HL-60/S4 treated with retinoic acid at 250 ng/mL for 4 days and 3 days (cell line): ENCODE data around the gene TRIM34.
"Not testable (repeated sequence)": the region's sequence is repeated elsewhere in the genome, so short reads cannot be mapped to it uniquely, and the experiment has no call there.

Experiments
- in situ Hi-C: fragments of 300-500 bp; cut with MboI; formaldehyde crosslinking; loops from 2 replicates; pipeline ENCODE4 v1.7.0; 2022; ENCODE audit warnings: low sequenced_read_pairs

Gene TRIM34

GRCh38 chr11:5620651-5621521 lies 3.9 kb upstream of the TRIM34 start:
- in situ Hi-C loops, result no loop called here

- in situ Hi-C loops, result no loop called here
Observed at GRCh38 chr11:5621580-5621979, 3.2 kb upstream of the TRIM34 start.

- in situ Hi-C loops, result no loop called here
Observed at GRCh38 chr11:5622802-5623201, 2.0 kb upstream of the TRIM34 start.

- in situ Hi-C loops, result no loop called here
Observed at GRCh38 chr11:5625281-5625680, 480 bp downstream of the TRIM34 start.

GRCh38 chr11:5626196-5626595 lies 1.4 kb downstream of the TRIM34 start:
- in situ Hi-C loops, result no loop called here

- in situ Hi-C loops, result no loop called here
Observed at GRCh38 chr11:5631417-5631816, 6.6 kb downstream of the TRIM34 start.

GRCh38 chr11:5631969-5632635 lies 7.3 kb downstream of the TRIM34 start:
- in situ Hi-C loops, result no loop called here

- in situ Hi-C loops, result no loop called here
Observed at GRCh38 chr11:5639953-5640352, 15.2 kb downstream of the TRIM34 start.

- in situ Hi-C loops, result no loop called here
Observed at GRCh38 chr11:5643585-5643984, 18.8 kb downstream of the TRIM34 start.

- in situ Hi-C loops, result no loop called here
Observed at GRCh38 chr11:5646139-5646538, 21.3 kb downstream of the TRIM34 start.

GRCh38 chr11:5655474-5655873 lies 30.7 kb downstream of the TRIM34 start:
- in situ Hi-C loops, result no loop called here

- in situ Hi-C loops, result not testable (repeated sequence)
Observed at GRCh38 chr11:5656956-5657355, 32.2 kb downstream of the TRIM34 start.

- in situ Hi-C loops, result no loop called here
Observed at GRCh38 chr11:5658318-5658717, 33.5 kb downstream of the TRIM34 start.

GRCh38 chr11:5663511-5663910 lies 38.7 kb downstream of the TRIM34 start:
- in situ Hi-C loops, result no loop called here

- in situ Hi-C loops, result no loop called here
Observed at GRCh38 chr11:5665051-5665570, 40.3 kb downstream of the TRIM34 start.

- in situ Hi-C loops, result no loop called here
Observed at GRCh38 chr11:5665746-5666401, 41.1 kb downstream of the TRIM34 start.

GRCh38 chr11:5666402-5666793 lies 41.6 kb downstream of the TRIM34 start:
- in situ Hi-C loops, result no loop called here

GRCh38 chr11:5671831-5672230 lies 47.0 kb downstream of the TRIM34 start:
- in situ Hi-C loops, result no loop called here

- in situ Hi-C loops, result no loop called here
Observed at GRCh38 chr11:5674391-5674790, 49.6 kb downstream of the TRIM34 start.

GRCh38 chr11:5679811-5680210 lies 55.0 kb downstream of the TRIM34 start:
- in situ Hi-C loops, result no loop called here

GRCh38 chr11:5682890-5683441 lies 58.2 kb downstream of the TRIM34 start:
- in situ Hi-C loops, result not testable (repeated sequence)
